HUES48 (cell line): ENCODE measurements around the gene MAP4.

ENCODE experiments used
- H3K27ac ChIP-seq: one replicate; pipeline ENCODE4 v1.7.0; 2013; ENCODE audit warnings: low read depth, low read length, inconsistent platforms
- H3K27me3 ChIP-seq: 2 replicates; pipeline ENCODE4 v1.6.1; 2013; ENCODE audit warnings: mild to moderate bottlenecking, low read length; ENCODE audit not compliant: control insufficient read depth, insufficient read depth
- H3K36me3 ChIP-seq: 2 replicates; pipeline ENCODE4 v1.6.1; 2013; ENCODE audit warnings: low read length; ENCODE audit not compliant: control insufficient read depth, insufficient read depth
- H3K4me1 ChIP-seq: 2 replicates; pipeline ENCODE4 v1.6.1; 2013; ENCODE audit warnings: mild to moderate bottlenecking, low read length; ENCODE audit not compliant: control insufficient read depth, insufficient read depth
- H3K4me3 ChIP-seq: 2 replicates; pipeline ENCODE4 v1.5.1; 2013; ENCODE audit warnings: mild to moderate bottlenecking, low read depth, low read length
- H3K9ac ChIP-seq: 2 replicates; pipeline ENCODE4 v1.6.1; 2013; ENCODE audit warnings: mild to moderate bottlenecking, low read depth, low read length, moderate library complexity
- H3K9me3 ChIP-seq: 2 replicates; pipeline ENCODE4 v1.6.1; 2013; ENCODE audit warnings: low read length; ENCODE audit not compliant: control insufficient read depth, insufficient read depth

MAP4 gene

GRCh38 chr3:47865192-47865591, 151.0 kb downstream of the MAP4 start:
- H3K36me3 ChIP-seq, result peaks cover 59% of the 10 kb centered on the region
- no peaks in the 10 kb centered on the region for H3K9me3 ChIP-seq
- no peaks in the 10 kb centered on the region for H3K4me1 ChIP-seq
- H3K27me3 ChIP-seq, result no peaks in the 10 kb centered on the region
- H3K9ac ChIP-seq, result no peak overlapping the region
- no peak overlapping the region for H3K4me3 ChIP-seq
- H3K27ac ChIP-seq, result no peak overlapping the region

GRCh38 chr3:47863391-47864128, 152.7 kb downstream of the MAP4 start:
- no peaks in the 10 kb centered on the region for H3K4me1 ChIP-seq
- H3K36me3 ChIP-seq, result peaks cover 55% of the 10 kb centered on the region
- no peak overlapping the region for H3K27ac ChIP-seq
- H3K4me3 ChIP-seq, result no peak overlapping the region
- no peak overlapping the region for H3K9ac ChIP-seq
- H3K27me3 ChIP-seq, result no peaks in the 10 kb centered on the region
- H3K9me3 ChIP-seq, result no peaks in the 10 kb centered on the region

GRCh38 chr3:47859956-47860605, 156.1 kb downstream of the MAP4 start:
- Histone ChIP-seq H3K36me3 (peaks cover 54% of the 10 kb centered on the region), H3K4me1 (no peaks in the 10 kb centered on the region), H3K9me3 (no peaks in the 10 kb centered on the region), H3K9ac (no peak overlapping the region), H3K27me3 (no peaks in the 10 kb centered on the region), H3K27ac (no peak overlapping the region), H3K4me3 (no peak overlapping the region)

DNA sequence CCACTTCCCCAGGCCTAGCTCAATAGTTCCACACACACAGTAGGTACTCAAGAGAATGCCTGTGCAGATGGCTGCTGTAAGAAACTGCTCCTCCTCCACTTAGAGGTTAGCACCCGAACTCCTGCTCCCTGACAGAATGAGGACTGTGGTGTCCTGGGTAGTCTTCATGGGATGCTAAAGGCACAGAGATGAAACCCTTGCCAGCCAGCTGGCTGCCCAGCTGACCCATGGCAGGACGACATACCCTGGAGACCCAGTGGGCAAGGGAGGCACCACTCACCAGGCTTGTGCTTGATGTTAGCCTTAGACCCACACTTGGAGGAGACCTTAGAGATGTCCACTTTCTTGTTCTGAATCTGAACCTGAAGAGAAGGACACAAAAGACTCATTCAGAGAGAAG, 159.1 kb downstream of the MAP4 start:
- H3K9me3 ChIP-seq, result no peaks in the 10 kb centered on the region
- H3K9ac ChIP-seq, result no peak overlapping the region
- H3K4me3 ChIP-seq, result no peak overlapping the region
- no peak overlapping the region for H3K27ac ChIP-seq
- no peaks in the 10 kb centered on the region for H3K27me3 ChIP-seq
- H3K36me3 ChIP-seq, result peaks cover 62% of the 10 kb centered on the region
- no peaks in the 10 kb centered on the region for H3K4me1 ChIP-seq

DNA sequence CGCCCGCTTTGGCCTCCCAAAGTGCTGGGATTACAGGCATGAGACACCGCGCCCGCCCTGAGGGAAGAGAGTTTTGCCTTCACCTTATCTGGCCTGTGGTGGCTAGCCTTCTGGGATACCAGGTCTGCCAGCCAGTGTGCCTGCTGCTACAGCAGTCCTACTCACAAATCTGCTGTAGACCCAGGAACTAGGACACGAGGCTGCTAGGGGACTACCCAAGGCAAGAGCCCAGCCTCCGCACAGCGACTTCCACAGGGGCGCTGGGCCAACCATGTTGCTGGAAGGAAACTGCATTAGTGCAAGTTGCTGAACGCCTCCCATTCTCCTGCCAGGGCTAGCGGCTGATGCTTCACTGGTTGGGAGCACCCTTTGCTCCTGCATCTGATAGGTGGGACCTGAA, 159.5 kb downstream of the MAP4 start:
- H3K27me3 ChIP-seq, result no peaks in the 10 kb centered on the region
- no peaks in the 10 kb centered on the region for H3K9me3 ChIP-seq
- no peak overlapping the region for H3K4me3 ChIP-seq
- H3K36me3 ChIP-seq, result peaks cover 66% of the 10 kb centered on the region
- no peak overlapping the region for H3K27ac ChIP-seq
- no peak overlapping the region for H3K9ac ChIP-seq
- no peaks in the 10 kb centered on the region for H3K4me1 ChIP-seq

DNA sequence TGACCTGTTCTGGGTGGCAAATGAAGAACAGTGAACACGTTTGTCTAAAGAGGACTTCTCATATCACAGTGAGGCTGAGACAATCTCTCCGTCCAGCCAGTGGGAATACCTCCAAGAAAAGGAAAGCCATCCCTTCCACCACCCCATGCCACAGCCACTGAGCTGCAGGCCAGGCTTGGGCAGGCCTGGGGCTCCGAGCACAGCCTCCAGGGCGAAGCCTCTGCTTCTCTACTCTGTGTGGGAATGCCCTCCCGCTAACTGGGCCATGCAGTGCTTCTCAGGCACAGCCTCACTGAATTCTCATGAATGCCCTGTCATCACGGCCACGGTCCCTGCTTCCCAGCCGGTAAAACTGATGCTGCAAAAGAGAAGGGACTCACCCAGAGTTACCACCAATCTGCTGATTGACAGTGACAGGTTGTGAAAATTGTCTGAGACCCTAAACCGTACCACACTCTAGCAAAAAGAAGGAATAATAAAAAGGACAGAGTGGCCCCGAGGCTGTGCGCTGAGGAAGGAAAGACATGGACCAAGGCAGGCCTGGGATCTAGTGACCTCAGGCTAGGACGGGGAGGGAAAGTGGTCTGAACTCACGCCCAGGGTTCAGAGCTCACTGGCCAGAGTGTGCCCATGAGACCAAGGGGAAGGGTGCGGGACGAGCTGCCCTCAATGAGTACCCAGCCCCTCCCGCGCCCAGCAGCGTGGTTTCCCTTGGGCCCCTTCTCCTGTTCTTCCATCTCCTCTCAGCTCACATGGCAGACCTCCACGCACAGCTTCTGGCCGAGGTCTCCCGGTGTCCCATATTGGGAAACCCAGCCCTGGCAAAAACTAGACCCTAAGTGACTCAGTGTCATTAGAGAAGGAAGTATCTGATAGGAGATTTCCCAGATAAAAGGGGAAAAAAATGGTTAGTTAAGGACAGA, 160.5 kb downstream of the MAP4 start:
- Histone ChIP-seq H3K36me3 (peaks cover 72% of the 10 kb centered on the region), H3K9me3 (no peaks in the 10 kb centered on the region), H3K9ac (no peak overlapping the region)

DNA sequence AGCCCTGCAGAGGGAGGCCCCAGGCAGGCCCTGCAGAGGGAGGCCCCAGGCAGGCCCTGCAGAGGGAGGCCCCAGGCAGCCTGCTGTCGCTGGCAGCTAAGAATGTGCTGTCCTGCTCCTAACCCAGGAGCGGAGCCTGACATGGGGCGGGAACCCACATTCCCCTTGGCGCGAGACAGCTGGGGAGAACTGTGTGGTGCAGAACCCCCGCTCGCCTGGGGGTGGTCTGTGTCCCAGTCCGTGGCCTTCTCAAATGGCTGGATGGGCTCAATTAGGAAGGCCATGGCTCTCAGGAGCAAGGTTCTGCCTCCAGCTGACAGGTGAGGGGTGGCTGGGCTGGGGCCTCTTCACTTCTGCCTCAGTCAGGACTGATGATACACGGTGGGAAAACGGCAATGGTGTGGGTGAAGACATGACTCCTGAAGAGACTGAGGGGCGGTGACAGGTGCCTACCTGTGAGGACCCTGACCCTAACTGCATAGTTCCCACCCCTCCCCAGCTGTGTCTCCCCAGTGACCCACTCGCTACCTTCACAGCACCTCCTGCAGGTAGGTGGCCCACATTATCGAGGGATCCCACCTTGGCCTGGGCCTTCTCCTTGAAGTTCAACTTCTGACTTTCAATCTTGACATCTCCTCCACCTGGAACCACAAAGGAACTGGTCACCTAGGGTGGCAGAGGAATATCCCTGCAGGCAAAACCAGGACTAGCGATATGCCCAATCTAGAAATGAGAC, 161.3 kb downstream of the MAP4 start:
- Histone ChIP-seq H3K27me3 (no peaks in the 10 kb centered on the region), H3K4me1 (no peaks in the 10 kb centered on the region), H3K9ac (no peak overlapping the region), H3K36me3 (peaks cover 73% of the 10 kb centered on the region), H3K27ac (no peak overlapping the region), H3K4me3 (no peak overlapping the region), H3K9me3 (no peaks in the 10 kb centered on the region)

More for the DNA sequence above, 160.5 kb downstream of the MAP4 start:
- Histone ChIP-seq H3K4me1 (no peaks in the 10 kb centered on the region), H3K27ac (no peak overlapping the region), H3K4me3 (no peak overlapping the region), H3K27me3 (no peaks in the 10 kb centered on the region)

GRCh38 chr3:47854267-47854666, 161.9 kb downstream of the MAP4 start:
- no peaks in the 10 kb centered on the region for H3K9me3 ChIP-seq
- H3K27me3 ChIP-seq, result no peaks in the 10 kb centered on the region
- H3K9ac ChIP-seq, result no peak overlapping the region
- no peaks in the 10 kb centered on the region for H3K4me1 ChIP-seq
- H3K4me3 ChIP-seq, result no peak overlapping the region
- no peak overlapping the region for H3K27ac ChIP-seq
- H3K36me3 ChIP-seq, result peaks cover 73% of the 10 kb centered on the region

- Histone ChIP-seq H3K4me1 (no peaks in the 10 kb centered on the region), H3K27me3 (no peaks in the 10 kb centered on the region), H3K36me3 (peaks cover 79% of the 10 kb centered on the region), H3K27ac (no peak overlapping the region), H3K9me3 (no peaks in the 10 kb centered on the region), H3K4me3 (no peak overlapping the region), H3K9ac (no peak overlapping the region)
Measured at GRCh38 chr3:47852604-47853602, 163.3 kb downstream of the MAP4 start.
